Activated T-helper 1 cell treated with anti-CD3 and anti-CD28 coated beads, Interleukin-12 subunit alpha, Interleukin-12 subunit beta, Interleukin-2, Interleukin-4 antibody, amounts not matched to agents 30 ng/mL and 10 ng/mL and 1 ng/mL, durations not matched to agents 14 hours and 24 hours and 36 hours (primary cell): ENCODE results near the gene DPH2. TPM values are rescaled to one million over a fixed set of nuclear protein-coding genes. Genes with fewer than 3 reads are reported as not detected.

Source experiments
- DNase-seq: peaks from one replicate; pipeline ENCODE4 v3.0.0; 2021; ENCODE audit warnings: low spot score
- H3K27ac Mint-ChIP-seq: one replicate; pipeline ENCODE4 v1.8.0; 2021; ENCODE audit warnings: mild to moderate bottlenecking, mixed read lengths
- H3K27me3 Mint-ChIP-seq: one replicate; pipeline ENCODE4 v1.8.0; 2022; ENCODE audit warnings: mild to moderate bottlenecking, moderate library complexity, mixed read lengths; ENCODE audit not compliant: insufficient read depth
- H3K36me3 Mint-ChIP-seq: one replicate; pipeline ENCODE4 v1.8.0; 2021; ENCODE audit warnings: low read depth, mixed read lengths
- H3K4me1 Mint-ChIP-seq: one replicate; pipeline ENCODE4 v1.8.0; 2021; ENCODE audit warnings: low read depth, mixed read lengths
- H3K4me3 Mint-ChIP-seq: one replicate; pipeline ENCODE4 v1.8.0; 2021; ENCODE audit warnings: mild to moderate bottlenecking, moderate library complexity, mixed read lengths
- H3K9me3 Mint-ChIP-seq: one replicate; pipeline ENCODE4 v1.8.0; 2021; ENCODE audit warnings: mixed read lengths
- intact Hi-C: fragments of 100-400 bp; cut with micrococcal nuclease; formaldehyde crosslinking; loops from one replicate; pipeline ENCODE4 v1.15.1; 2024
- total RNA-seq: library from RNA; stranded (reverse); gene quantifications from 2 replicates; pipeline ENCODE4 v1.2.3, GENCODE V29; 2022

DPH2 gene
- total RNA-seq, 1 donor from 2014 or later = 74.8 TPM

DNA sequence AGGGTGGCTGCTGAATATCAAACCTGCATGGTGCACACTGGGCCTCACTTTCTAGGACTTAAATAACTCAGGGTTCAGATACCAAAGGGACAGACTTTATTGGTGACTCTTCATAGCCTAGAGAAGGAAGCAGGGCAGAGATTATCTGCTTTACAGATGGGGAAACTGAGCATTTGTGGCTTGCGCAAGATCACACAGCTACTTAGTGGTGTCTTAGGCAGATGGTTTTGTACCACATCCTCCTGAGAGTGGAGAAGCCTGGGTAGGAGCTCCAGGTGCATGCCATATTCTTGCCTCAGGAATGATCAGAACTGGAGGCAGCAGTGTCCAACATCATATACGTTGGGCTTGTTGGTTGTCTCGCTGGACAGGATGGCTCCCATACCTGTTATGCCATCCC is 6.8 kb upstream of the DPH2 start:
- Mint-ChIP-seq H3K9me3 (no peaks in the 10 kb centered on the region), H3K4me3 (no peak overlapping the region), H3K27ac (no peak overlapping the region), H3K27me3 (no peaks in the 10 kb centered on the region), H3K4me1 (no peaks in the 10 kb centered on the region), H3K36me3 (peaks cover 17% of the 10 kb centered on the region)
- intact Hi-C loops = no loop called here
- no peak for DNase-seq

GRCh38 chr1:43963890-43964289 is 5.9 kb upstream of the DPH2 start:
- no peaks in the 10 kb centered on the region for H3K4me1 Mint-ChIP-seq

DNA sequence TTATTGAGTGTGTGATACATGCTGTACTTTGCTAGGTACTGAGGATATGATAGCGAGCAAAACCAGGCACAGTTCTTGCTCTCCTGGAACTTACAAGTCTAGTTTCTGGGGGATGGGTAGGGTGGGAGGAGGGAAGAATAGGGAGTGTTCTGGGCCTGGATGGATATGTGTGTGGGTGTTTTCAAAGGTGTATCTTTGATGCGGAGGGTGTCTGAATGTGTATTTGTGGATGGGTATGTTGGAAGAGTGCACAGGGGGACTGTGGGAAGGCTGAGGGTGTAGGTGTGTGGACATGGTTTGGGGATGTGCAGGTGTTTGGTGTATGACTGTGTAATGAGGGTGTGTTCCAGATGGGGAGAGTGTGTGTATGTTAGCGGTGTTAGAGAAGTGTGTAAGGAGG is 4.5 kb upstream of the DPH2 start:
- Mint-ChIP-seq H3K4me3 (no peak overlapping the region), H3K36me3 (peaks cover 16% of the 10 kb centered on the region), H3K4me1 (peaks cover 10% of the 10 kb centered on the region), H3K27ac (no peak overlapping the region), H3K27me3 (no peaks in the 10 kb centered on the region), H3K9me3 (no peaks in the 10 kb centered on the region)
- no peak for DNase-seq
- intact Hi-C loops = no loop called here

More at GRCh38 chr1:43963890-43964289, 5.9 kb upstream of the DPH2 start:
- Mint-ChIP-seq H3K36me3 (peaks cover 13% of the 10 kb centered on the region), H3K4me3 (no peak overlapping the region), H3K27ac (no peak overlapping the region), H3K27me3 (no peaks in the 10 kb centered on the region), H3K9me3 (no peaks in the 10 kb centered on the region)
- intact Hi-C loops = no loop called here
- no peak for DNase-seq

DNA sequence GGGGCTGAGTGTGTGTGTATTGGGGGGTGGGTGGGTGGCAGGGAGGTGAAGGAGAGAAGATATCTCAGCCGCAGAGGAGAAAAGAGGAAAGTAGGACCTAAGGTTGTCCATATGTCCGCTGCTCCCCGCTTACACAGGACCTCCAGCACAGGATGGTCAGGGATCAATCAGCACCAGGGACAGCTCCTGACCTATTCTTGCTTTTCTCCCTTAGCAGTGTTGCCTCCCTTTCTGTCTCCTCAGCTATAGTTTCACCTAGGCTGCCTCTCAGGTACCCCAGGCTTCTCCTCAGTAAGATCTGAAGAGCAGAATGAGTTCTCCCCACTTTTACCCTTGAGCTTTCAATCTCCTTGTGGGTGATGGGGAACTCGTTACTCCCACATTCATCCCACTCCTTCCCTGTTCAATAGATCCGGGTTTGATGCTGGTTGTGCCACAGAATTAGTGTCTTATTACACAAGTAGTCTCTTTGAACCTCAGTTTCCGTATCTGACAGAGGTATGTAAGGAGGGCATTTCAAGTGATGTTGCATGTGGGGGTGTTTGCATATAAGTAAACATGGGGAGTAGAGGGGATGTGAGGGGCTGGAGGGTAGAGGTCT is 1.4 kb upstream of the DPH2 start:
- no peaks in the 10 kb centered on the region for H3K9me3 Mint-ChIP-seq
- H3K4me1 Mint-ChIP-seq = peaks cover 22% of the 10 kb centered on the region
- H3K4me3 Mint-ChIP-seq = no peak overlapping the region
- H3K36me3 Mint-ChIP-seq = peaks cover 17% of the 10 kb centered on the region
- no peaks in the 10 kb centered on the region for H3K27me3 Mint-ChIP-seq
- DNase-seq = no peak
- intact Hi-C loops = no loop called here
- no peak overlapping the region for H3K27ac Mint-ChIP-seq

GRCh38 chr1:43969416-43969745 is 429 bp upstream of the DPH2 start:
- Mint-ChIP-seq H3K4me1 (peaks cover 31% of the 10 kb centered on the region), H3K27me3 (peaks cover under 1% of the 10 kb centered on the region), H3K36me3 (peaks cover 23% of the 10 kb centered on the region), H3K27ac (peak overlapping the region; percentile 0), H3K4me3 (peak overlapping the region; percentile 96), H3K9me3 (no peaks in the 10 kb centered on the region)
- intact Hi-C loops = loop anchor here (1.0 kb wide), 2 partner anchors 23 to 319 kb away; partner anchors contain the start of genes IPO13 and KDM4A
- no peak for DNase-seq

DNA sequence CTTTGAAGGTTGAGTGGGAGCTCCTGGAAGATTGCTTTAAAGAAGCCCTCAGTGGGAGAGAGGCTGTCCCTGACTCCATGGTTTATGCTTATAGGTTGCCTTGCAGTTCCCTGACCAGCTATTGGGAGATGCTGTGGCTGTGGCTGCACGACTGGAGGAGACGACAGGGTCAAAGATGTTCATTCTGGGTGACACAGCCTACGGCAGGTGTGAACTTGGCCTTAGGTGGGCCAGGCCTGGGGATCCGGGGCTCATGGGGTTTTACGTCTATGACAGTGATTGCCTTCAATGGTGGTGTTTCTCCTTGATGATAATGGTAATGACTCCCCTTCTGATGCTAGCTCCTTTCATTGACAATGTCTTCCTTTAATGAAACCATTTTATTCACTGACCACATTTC is 692 bp downstream of the DPH2 start:
- Mint-ChIP-seq H3K9me3 (no peaks in the 10 kb centered on the region), H3K4me3 (peak overlapping the region; percentile 96), H3K4me1 (peaks cover 32% of the 10 kb centered on the region), H3K27ac (no peak overlapping the region), H3K36me3 (peaks cover 25% of the 10 kb centered on the region), H3K27me3 (peaks cover 1% of the 10 kb centered on the region)
- no peak for DNase-seq
- intact Hi-C loops = loop anchor here (1.0 to 10.0 kb wide), 4 partner anchors 60 to 1288 kb away; partner anchors contain the start of genes BTBD19, DYNLT4, ELOVL1 and YBX1

DNA sequence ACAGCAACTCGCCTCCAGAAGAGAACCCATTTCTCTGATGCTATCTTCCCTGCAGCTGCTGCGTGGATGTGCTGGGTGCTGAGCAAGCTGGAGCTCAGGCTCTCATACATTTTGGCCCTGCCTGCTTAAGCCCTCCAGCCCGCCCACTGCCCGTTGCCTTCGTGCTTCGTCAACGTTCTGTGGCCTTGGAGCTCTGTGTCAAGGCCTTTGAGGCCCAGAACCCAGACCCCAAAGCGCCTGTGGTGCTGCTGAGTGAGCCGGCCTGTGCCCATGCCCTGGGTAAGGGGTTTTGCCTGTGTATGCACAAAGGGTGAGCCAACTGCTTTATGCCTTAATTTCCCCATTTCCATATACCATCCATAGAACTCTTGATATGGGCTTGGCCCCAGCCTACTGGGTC is 1.1 kb downstream of the DPH2 start:
- peak overlapping the region; percentile 96 for H3K4me3 Mint-ChIP-seq
- intact Hi-C loops = loop anchor here (1.0 to 10.0 kb wide), 4 partner anchors 59 to 1289 kb away; partner anchors contain the start of genes BTBD19, DYNLT4, ELOVL1 and YBX1
- no peak overlapping the region for H3K27ac Mint-ChIP-seq
- H3K36me3 Mint-ChIP-seq = peaks cover 27% of the 10 kb centered on the region
- H3K9me3 Mint-ChIP-seq = no peaks in the 10 kb centered on the region
- peaks cover 1% of the 10 kb centered on the region for H3K27me3 Mint-ChIP-seq
- peaks cover 36% of the 10 kb centered on the region for H3K4me1 Mint-ChIP-seq
- no peak for DNase-seq

GRCh38 chr1:43971336-43971980 is 1.6 kb downstream of the DPH2 start:
- Mint-ChIP-seq H3K4me1 (peaks cover 41% of the 10 kb centered on the region), H3K36me3 (peaks cover 31% of the 10 kb centered on the region), H3K27me3 (peaks cover 1% of the 10 kb centered on the region), H3K27ac (no peak overlapping the region), H3K4me3 (peak overlapping the region; percentile 96), H3K9me3 (no peaks in the 10 kb centered on the region)
- intact Hi-C loops = loop anchor here (5.0 to 10.0 kb wide), 3 partner anchors 607 to 1289 kb away; partner anchors contain the start of genes BTBD19, DYNLT4, ELOVL1 and YBX1
- DNase-seq = no peak

DNA sequence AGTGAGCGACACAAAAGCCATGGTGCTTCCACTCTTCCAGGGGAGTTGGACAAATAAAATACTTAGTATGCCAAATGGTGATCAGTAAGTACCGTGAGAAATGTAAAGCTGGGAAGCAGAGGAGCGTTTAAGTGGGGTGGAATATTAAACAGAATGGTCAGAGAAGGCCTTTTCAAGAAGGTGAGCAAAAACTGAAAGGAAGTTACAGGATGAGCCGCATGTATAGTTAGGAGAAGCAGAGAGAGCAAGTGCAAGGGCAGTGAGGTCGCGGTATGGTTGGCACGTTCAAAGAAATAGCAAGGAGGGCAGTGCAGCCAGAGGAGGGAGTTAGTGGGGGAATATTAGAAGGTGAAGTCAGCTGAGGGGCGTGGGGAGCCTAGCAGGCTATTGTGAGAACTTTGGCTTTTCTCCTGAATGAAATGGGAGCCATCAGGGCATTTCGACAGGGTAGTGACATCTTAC is 4.2 kb downstream of the DPH2 start:
- peak overlapping the region; percentile 89 for H3K27ac Mint-ChIP-seq
- intact Hi-C loops = loop anchor here (1.0 to 10.0 kb wide), 8 partner anchors 17 to 1292 kb away; partner anchors contain the start of genes BTBD19, CCDC24, DYNLT4 and ELOVL1
- peaks cover 44% of the 10 kb centered on the region for H3K36me3 Mint-ChIP-seq
- peaks cover 65% of the 10 kb centered on the region for H3K4me1 Mint-ChIP-seq
- peak overlapping the region; percentile 85 for H3K4me3 Mint-ChIP-seq
- H3K9me3 Mint-ChIP-seq = no peaks in the 10 kb centered on the region
- peaks cover 1% of the 10 kb centered on the region for H3K27me3 Mint-ChIP-seq
- no peak for DNase-seq

DNA sequence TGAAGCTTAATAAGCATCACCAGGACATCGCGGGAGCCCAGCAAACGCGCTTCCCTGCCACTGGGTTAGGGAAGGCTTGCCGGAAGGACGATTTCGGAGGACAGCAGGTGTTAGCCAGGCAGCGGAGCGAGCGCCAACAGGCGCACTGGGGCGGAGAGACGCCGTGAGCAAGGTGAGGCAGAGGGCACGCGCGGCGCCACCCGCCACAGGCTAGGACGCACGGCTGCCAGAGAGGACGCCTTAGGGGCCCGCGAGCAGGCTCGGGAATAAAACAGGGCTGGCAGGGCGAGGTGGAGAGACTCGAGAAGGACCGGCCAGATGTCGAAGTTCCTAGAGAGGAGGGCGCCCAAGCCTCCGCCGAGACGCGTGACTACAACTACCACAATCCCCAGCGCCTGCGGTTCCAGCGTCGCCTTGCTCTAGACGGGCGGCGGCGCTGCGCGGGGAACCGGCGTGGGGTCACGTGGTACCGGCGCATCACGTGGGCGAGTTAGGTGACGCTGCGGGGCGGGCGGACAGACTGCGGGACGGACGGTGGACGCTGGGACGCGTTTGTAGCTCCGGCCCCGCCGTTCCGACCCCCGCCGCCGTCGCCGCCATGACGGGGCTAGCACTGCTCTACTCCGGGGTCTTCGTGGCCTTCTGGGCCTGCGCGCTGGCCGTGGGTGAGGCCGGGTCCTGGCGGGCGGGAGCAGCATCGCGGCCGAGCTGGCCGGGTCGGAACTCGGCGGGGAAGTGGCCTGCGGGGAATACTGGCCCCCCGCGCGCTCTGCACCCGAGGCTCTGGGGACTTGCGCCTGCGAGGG is 4.8 kb downstream of the DPH2 start, which contains the start of gene ATP6V0B:
TSS of gene ATP6V0B (plus strand) at position 518 of the 806 bp plus-strand sequence. CDS start at position 599, 81 bp downstream.
- H3K4me1 Mint-ChIP-seq = peaks cover 60% of the 10 kb centered on the region
- no peaks in the 10 kb centered on the region for H3K9me3 Mint-ChIP-seq
- H3K36me3 Mint-ChIP-seq = peaks cover 44% of the 10 kb centered on the region
- H3K4me3 Mint-ChIP-seq = peak within 1 kb of the TSS; percentile 85
- DNase-seq = peak; percentile 94
- H3K27me3 Mint-ChIP-seq = peaks cover 1% of the 10 kb centered on the region
- intact Hi-C loops = loop anchor here (1.0 to 10.0 kb wide), 8 partner anchors 17 to 1292 kb away; partner anchors contain the start of genes BTBD19, CCDC24, DYNLT4 and ELOVL1
- H3K27ac Mint-ChIP-seq = peak within 1 kb of the TSS; percentile 89

DNA sequence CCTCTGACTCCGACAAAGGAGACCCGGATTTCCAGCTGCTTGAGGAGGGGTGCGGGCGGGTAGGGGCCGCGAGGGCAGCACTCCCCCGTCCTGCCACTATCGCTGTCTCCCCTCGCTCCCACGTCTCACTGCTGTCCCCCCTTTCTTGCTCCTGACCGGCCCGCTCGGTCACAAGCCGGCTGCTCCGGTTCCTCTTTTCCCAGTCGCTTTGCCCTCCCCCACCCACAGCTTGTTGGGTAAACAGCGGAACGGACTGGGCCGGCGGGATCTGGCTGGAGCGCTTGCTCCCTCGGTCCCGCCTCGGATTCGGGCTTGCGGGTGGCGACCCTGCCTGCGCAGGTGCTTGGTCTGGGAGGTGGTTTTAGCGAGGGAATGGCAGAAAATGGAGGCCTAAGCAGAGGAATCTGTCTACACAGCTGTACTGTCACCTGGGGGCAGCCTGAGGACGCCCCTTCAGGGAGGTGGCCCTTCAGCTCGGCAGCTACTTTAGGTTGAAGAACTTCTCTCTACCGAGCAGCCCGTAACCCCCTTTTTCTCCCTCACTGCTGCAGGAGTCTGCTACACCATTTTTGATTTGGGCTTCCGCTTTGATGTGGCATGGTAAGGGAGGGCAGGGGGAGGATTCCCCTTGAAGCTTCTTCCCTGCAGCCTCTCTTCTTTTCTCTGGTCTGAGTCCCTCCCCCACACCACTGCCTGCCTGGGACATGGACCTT is 5.6 kb downstream of the DPH2 start:
- H3K27me3 Mint-ChIP-seq = peaks cover 1% of the 10 kb centered on the region
- H3K36me3 Mint-ChIP-seq = peaks cover 43% of the 10 kb centered on the region
- peak overlapping the region; percentile 85 for H3K4me3 Mint-ChIP-seq
- H3K4me1 Mint-ChIP-seq = peaks cover 60% of the 10 kb centered on the region
- no peaks in the 10 kb centered on the region for H3K9me3 Mint-ChIP-seq
- DNase-seq = peak; percentile 25
- intact Hi-C loops = loop anchor here (10.0 kb wide), 1 partner anchor 611 kb away; the partner anchor contains the start of gene ELOVL1
- peak overlapping the region; percentile 80 for H3K27ac Mint-ChIP-seq

DNA sequence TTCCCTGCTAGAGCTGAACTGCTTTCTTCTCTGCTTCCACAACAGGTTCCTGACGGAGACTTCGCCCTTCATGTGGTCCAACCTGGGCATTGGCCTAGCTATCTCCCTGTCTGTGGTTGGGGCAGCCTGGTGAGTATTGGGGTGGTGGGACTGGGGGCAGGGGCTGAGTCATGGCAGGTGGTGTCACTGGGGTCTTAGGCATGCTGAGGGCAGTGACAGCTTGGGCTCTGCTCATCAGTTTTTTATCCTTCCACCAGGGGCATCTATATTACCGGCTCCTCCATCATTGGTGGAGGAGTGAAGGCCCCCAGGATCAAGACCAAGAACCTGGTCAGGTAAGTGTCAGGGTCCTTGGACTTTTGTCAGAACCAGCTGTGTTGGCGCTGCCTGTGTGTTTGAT is 6.2 kb downstream of the DPH2 start:
- Mint-ChIP-seq H3K36me3 (peaks cover 43% of the 10 kb centered on the region), H3K27me3 (peaks cover 1% of the 10 kb centered on the region), H3K4me1 (peaks cover 58% of the 10 kb centered on the region), H3K9me3 (no peaks in the 10 kb centered on the region), H3K27ac (peak overlapping the region; percentile 80), H3K4me3 (peak overlapping the region; percentile 85)
- DNase-seq = no peak
- intact Hi-C loops = loop anchor here (10.0 kb wide), 1 partner anchor 611 kb away; the partner anchor contains the start of gene ELOVL1
